GM18508 (cell line): ENCODE data around the gene CARD11.

Experiments used
- ATAC-seq: cut with Tn5 transposase; IDR thresholded peaks from one replicate; pipeline ENCODE4 v1.9.1; 2021; ENCODE audit warnings: moderate number of reproducible peaks; ENCODE audit not compliant: insufficient read depth, unreplicated experiment

The CARD11 gene

GRCh38 chr7:2932402-2933251 lies 111.0 kb downstream of the CARD11 start:
- no peak for ATAC-seq

- no peak for ATAC-seq
Measured at GRCh38 chr7:2931034-2931415, 112.6 kb downstream of the CARD11 start.

GRCh38 chr7:2930310-2931033 lies 113.2 kb downstream of the CARD11 start:
- ATAC-seq, result no peak

- no peak for ATAC-seq
Measured at GRCh38 chr7:2929321-2930201, 114.1 kb downstream of the CARD11 start.

- ATAC-seq, result no peak
Measured at GRCh38 chr7:2928613-2929311, 114.9 kb downstream of the CARD11 start.

GRCh38 chr7:2928256-2928612 lies 115.4 kb downstream of the CARD11 start:
- ATAC-seq, result no peak

- ATAC-seq, result no peak
Measured at GRCh38 chr7:2927592-2927991, 116.1 kb downstream of the CARD11 start.

GRCh38 chr7:2926896-2927405 lies 116.7 kb downstream of the CARD11 start:
- ATAC-seq, result no peak

- ATAC-seq, result no peak
Measured at GRCh38 chr7:2926120-2926895, 117.4 kb downstream of the CARD11 start.

GRCh38 chr7:2924866-2925840 lies 118.5 kb downstream of the CARD11 start:
- ATAC-seq, result no peak

- no peak for ATAC-seq
Measured at GRCh38 chr7:2923886-2924574, 119.6 kb downstream of the CARD11 start.

- ATAC-seq, result no peak
Measured at GRCh38 chr7:2923291-2923781, 120.3 kb downstream of the CARD11 start.

- ATAC-seq, result no peak
Measured at GRCh38 chr7:2922866-2923265, 120.8 kb downstream of the CARD11 start.

- no peak for ATAC-seq
Measured at GRCh38 chr7:2922348-2922691, 121.3 kb downstream of the CARD11 start.

- ATAC-seq, result no peak
Measured at GRCh38 chr7:2921653-2922347, 121.9 kb downstream of the CARD11 start.

- no peak for ATAC-seq
Measured at GRCh38 chr7:2920956-2921652, 122.6 kb downstream of the CARD11 start.
